ENCODE results near the gene CNOT3. TPM values are rescaled to one million over a fixed set of nuclear protein-coding genes. Genes with fewer than 3 reads are reported as not detected.

Gene CNOT3
- total and polyA plus RNA-seq, 2 of the 13 experiments (the other 11 are each of a cell fraction or from before 2014, with no cell fraction given): 4.3 to 5.8 TPM

- TF ChIP-seq, protein P1, sequence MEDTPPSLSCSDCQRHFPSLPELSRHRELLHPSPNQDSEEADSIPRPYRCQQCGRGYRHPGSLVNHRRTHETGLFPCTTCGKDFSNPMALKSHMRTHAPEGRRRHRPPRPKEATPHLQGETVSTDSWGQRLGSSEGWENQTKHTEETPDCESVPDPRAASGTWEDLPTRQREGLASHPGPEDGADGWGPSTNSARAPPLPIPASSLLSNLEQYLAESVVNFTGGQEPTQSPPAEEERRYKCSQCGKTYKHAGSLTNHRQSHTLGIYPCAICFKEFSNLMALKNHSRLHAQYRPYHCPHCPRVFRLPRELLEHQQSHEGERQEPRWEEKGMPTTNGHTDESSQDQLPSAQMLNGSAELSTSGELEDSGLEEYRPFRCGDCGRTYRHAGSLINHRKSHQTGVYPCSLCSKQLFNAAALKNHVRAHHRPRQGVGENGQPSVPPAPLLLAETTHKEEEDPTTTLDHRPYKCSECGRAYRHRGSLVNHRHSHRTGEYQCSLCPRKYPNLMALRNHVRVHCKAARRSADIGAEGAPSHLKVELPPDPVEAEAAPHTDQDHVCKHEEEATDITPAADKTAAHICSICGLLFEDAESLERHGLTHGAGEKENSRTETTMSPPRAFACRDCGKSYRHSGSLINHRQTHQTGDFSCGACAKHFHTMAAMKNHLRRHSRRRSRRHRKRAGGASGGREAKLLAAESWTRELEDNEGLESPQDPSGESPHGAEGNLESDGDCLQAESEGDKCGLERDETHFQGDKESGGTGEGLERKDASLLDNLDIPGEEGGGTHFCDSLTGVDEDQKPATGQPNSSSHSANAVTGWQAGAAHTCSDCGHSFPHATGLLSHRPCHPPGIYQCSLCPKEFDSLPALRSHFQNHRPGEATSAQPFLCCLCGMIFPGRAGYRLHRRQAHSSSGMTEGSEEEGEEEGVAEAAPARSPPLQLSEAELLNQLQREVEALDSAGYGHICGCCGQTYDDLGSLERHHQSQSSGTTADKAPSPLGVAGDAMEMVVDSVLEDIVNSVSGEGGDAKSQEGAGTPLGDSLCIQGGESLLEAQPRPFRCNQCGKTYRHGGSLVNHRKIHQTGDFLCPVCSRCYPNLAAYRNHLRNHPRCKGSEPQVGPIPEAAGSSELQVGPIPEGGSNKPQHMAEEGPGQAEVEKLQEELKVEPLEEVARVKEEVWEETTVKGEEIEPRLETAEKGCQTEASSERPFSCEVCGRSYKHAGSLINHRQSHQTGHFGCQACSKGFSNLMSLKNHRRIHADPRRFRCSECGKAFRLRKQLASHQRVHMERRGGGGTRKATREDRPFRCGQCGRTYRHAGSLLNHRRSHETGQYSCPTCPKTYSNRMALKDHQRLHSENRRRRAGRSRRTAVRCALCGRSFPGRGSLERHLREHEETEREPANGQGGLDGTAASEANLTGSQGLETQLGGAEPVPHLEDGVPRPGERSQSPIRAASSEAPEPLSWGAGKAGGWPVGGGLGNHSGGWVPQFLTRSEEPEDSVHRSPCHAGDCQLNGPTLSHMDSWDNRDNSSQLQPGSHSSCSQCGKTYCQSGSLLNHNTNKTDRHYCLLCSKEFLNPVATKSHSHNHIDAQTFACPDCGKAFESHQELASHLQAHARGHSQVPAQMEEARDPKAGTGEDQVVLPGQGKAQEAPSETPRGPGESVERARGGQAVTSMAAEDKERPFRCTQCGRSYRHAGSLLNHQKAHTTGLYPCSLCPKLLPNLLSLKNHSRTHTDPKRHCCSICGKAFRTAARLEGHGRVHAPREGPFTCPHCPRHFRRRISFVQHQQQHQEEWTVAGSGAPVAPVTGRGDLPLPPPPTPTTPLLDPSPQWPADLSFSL (CRISPR knock-in tag; IDR thresholded peaks at IDR 0.05): no peak
- TF ChIP-seq ZNF605 (CRISPR knock-in tag; IDR thresholded peaks at IDR 0.05) (peak; percentile 8; the same call in 1 of the 2 replicates), ZBTB7B (CRISPR knock-in tag; IDR thresholded peaks at IDR 0.05) (no peak), ZNF17 (CRISPR knock-in tag; IDR thresholded peaks at IDR 0.05) (no peak), HINFP (CRISPR knock-in tag; IDR thresholded peaks at IDR 0.05; ENCODE audit: low read depth) (peak; percentile 68; the same call in 1 of the 2 replicates), FOSL1 (CRISPR knock-in tag; IDR thresholded peaks at IDR 0.05; ENCODE audit: borderline replicate concordance) (no peak), ZNF563 (CRISPR knock-in tag; IDR thresholded peaks at IDR 0.05) (0 out of 2 replicates have a peak, but pooled peaks have one; percentile 53), CEBPB (IDR thresholded peaks at IDR 0.05; ENCODE audit: borderline replicate concordance, low read depth, low read length) (peak; percentile 22; the same call in 1 of the 2 replicates), RAD51 (IDR thresholded peaks at IDR 0.05; ENCODE audit: borderline replicate concordance) (no peak)
- TF ChIP-seq, protein P2, sequence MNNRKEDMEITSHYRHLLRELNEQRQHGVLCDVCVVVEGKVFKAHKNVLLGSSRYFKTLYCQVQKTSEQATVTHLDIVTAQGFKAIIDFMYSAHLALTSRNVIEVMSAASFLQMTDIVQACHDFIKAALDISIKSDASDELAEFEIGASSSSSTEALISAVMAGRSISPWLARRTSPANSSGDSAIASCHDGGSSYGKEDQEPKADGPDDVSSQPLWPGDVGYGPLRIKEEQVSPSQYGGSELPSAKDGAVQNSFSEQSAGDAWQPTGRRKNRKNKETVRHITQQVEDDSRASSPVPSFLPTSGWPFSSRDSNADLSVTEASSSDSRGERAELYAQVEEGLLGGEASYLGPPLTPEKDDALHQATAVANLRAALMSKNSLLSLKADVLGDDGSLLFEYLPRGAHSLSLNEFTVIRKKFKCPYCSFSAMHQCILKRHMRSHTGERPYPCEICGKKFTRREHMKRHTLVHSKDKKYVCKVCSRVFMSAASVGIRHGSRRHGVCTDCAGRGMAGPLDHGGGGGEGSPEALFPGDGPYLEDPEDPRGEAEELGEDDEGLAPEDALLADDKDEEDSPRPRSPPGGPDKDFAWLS (CRISPR knock-in tag; IDR thresholded peaks at IDR 0.05; ENCODE audit: borderline replicate concordance): no peak
- TF ChIP-seq, protein P3, sequence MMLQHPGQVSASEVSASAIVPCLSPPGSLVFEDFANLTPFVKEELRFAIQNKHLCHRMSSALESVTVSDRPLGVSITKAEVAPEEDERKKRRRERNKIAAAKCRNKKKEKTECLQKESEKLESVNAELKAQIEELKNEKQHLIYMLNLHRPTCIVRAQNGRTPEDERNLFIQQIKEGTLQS (CRISPR knock-in tag; IDR thresholded peaks at IDR 0.05): no peak
- TF ChIP-seq, protein P4, sequence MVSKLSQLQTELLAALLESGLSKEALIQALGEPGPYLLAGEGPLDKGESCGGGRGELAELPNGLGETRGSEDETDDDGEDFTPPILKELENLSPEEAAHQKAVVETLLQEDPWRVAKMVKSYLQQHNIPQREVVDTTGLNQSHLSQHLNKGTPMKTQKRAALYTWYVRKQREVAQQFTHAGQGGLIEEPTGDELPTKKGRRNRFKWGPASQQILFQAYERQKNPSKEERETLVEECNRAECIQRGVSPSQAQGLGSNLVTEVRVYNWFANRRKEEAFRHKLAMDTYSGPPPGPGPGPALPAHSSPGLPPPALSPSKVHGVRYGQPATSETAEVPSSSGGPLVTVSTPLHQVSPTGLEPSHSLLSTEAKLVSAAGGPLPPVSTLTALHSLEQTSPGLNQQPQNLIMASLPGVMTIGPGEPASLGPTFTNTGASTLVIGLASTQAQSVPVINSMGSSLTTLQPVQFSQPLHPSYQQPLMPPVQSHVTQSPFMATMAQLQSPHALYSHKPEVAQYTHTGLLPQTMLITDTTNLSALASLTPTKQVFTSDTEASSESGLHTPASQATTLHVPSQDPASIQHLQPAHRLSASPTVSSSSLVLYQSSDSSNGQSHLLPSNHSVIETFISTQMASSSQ (IDR thresholded peaks at IDR 0.05; ENCODE audit: low read depth): no peak
- TF ChIP-seq, protein P4 (CRISPR knock-in tag; IDR thresholded peaks at IDR 0.05; ENCODE audit: borderline replicate concordance): peak; percentile 50; the same call in 1 of the 2 replicates
Measured at GRCh38 chr19:54159352-54160181, 22.0 kb downstream of the CNOT3 start, which contains the start of gene LENG1 (continued).

All from HepG2 (cell line).